ENCODE measurements around the gene SLC12A4.

Gene SLC12A4

DNA sequence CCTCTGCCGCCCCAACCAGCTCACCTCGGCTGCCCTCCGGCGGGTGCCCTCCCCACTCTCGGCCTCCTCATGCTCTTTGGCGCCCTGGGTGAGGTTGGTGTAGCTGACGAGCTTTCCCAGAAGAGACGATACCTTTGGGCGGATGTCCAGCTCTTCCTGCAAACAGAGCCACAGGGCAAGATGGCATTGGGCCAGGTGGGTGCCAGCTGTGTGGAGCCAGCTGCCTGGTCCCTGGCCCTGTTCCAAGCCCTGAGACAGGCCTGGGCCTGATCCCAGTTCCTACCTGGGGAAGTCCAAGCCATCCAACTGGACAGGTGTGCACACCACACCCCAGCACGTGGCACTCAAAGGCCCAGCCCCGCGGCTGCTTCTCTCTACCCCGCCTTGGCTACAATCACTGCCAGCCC lies 6.9 kb downstream of the SLC12A4 start:
- TF ChIP-seq CTCF (IDR thresholded peaks at IDR 0.05; ENCODE audit: low read depth, low read length, missing control alignments): no peak
- no peak for DNase-seq (ENCODE audit: low read depth)
- H3K4me3 ChIP-seq (ENCODE audit: low read depth, low read length): no peak overlapping the region

DNA sequence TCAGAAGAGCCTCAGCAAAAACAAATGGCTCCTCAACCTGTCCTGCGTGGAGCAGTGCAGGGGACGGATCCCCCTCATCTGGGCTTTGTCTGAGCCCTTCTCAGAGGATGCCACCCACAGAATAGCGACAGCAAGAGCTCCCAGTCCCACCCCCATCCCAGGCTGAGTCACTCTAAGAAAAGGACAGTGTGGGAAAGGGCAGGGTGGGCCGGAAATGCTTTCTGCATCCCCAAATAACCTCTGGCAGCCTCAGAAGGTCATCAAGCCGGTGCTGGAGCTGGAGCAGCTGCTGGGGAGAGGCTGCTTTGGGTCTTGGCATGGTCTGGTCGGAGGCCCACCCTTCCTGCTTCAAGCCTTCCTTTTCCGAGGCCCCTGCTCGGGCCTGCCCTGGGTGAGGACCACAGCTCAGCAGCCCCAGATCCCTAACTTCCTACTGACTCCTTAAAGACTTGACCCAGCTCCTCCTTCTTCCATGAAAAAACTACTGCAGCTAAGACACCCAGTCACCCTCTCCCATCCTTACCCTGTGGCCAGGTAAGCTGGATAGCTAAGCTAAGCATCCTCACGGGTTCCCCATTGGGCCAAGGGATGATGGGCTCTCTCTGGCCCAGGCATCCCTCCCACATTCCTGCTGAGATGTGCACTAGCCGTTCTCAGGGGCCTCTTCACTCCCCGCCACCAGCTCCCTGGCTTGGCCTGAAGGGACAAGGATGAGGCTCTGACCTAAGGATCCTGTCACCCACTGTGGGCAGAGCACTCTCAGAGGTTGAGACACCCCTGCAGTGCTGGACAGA lies 8.7 kb downstream of the SLC12A4 start:
- H3K4me3 ChIP-seq (ENCODE audit: low read depth, low read length): no peak overlapping the region
- no peak for DNase-seq (ENCODE audit: low read depth)
- TF ChIP-seq CTCF (IDR thresholded peaks at IDR 0.05; ENCODE audit: low read depth, low read length, missing control alignments): no peak

DNA sequence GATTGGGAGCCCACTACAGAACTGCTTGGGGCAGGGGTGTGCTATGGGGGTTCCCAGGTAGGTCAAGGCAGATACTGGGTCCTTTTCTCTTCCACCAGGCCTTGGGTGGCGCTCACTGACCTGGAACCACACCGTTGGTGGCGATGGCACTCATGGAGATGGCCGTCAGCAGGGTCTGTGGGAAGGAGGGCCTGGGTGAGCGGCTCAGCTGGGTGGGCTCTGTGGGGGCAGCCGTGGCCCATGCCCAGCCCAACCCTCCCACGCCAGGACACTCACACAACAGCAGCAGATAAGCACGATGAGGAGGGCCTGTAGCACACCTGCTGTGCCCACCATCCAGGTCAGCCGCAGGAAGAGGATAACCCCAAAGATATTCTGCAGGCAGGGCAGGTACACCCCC lies 10.8 kb downstream of the SLC12A4 start:
- no peak for TF ChIP-seq CTCF (IDR thresholded peaks at IDR 0.05; ENCODE audit: low read depth, low read length, missing control alignments)
- no peak for DNase-seq (ENCODE audit: low read depth)
- H3K4me3 ChIP-seq (ENCODE audit: low read depth, low read length): no peak overlapping the region

DNA sequence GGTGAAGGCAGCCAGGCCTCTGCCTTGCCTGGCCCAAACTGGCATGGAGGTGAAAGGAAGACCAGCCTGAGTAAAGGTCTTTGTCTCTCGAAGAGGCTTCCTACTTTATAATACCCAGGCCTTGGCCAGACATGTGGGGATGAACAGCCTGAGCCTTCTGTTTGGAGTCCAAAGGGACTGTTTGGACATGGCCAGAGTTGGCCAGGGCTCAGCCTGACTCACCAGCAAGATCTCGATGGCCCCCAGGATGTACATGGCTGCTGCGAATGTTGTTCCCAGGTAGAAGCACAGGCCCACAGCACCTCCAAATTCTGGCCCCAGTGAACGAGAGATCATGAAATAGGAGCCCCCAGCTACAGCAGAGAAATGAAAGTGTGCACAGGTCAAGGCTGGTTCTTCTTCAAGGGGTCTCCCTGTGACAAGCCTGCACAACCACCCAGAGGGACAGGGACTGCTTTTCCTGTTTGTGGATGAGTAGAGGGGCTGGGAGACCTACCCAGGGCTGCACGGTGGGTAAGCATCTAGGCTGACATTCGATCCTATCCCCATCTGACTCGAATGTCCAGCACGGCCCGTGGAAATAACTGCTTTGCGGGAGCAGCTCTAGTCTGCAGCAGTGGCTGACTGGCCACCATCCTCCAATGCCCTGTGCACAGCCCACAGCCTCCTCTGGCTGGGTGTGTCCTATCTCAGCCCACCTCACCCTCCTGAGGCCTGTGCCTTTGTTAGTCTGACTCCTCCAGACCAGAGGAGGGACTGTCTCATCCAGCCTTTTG lies 13.8 kb downstream of the SLC12A4 start:
- no peak for TF ChIP-seq CTCF (IDR thresholded peaks at IDR 0.05; ENCODE audit: low read depth, low read length, missing control alignments)
- H3K4me3 ChIP-seq (ENCODE audit: low read depth, low read length): no peak overlapping the region
- no peak for DNase-seq (ENCODE audit: low read depth)

DNA sequence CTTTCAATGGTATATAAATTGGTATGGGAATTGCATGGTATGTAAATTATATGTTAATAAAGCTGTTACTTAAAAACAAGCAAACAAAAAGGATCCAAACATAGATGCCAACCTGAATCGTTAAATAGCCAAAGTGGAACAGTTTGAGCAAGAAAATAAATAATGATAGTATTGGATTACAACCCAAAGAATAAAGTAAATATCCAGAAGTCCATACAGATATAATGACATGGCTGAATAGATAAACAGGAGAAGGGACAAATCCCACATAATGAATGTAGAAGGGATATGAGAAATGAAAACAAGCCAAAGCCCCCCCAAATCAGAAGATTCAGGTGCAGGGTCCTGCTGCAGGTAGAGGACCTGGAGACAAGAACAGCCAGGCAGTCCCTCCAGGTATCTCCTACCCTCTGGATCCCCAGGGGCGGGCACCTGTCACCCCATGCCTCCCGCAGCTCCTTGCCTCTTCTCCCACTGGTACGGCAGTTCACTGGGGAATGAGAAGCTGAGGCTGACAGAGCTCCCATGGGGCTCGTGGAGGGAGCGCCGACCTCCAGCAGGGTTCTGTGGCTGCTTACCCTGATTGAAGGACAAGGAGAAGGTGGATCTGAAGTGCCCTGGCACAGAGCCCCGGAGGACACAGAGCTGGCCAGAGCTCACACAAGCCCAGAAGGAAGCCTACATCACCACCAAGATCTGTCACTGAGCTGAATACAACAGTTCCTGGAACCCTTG lies 14.6 kb downstream of the SLC12A4 start:
- TF ChIP-seq CTCF (IDR thresholded peaks at IDR 0.05; ENCODE audit: low read depth, low read length, missing control alignments): no peak
- H3K4me3 ChIP-seq (ENCODE audit: low read depth, low read length): no peak overlapping the region
- no peak for DNase-seq (ENCODE audit: low read depth)

- TF ChIP-seq CTCF (IDR thresholded peaks at IDR 0.05; ENCODE audit: low read depth, low read length, missing control alignments): no peak
- H3K4me3 ChIP-seq (ENCODE audit: low read depth, low read length): no peak overlapping the region
- no peak for DNase-seq (ENCODE audit: low read depth)
Observed at GRCh38 chr16:67951485-67951884, 17.0 kb downstream of the SLC12A4 start.
